HepG2 (cell line): Measurements from ENCODE around the gene ARFGEF2. TPM values are rescaled to one million over a fixed set of nuclear protein-coding genes. Genes with fewer than 3 reads are reported as not detected.
A peak's percentile ranks its signal among the peaks of the same experiment; 100 is the strongest.

Experiments
- ETV6 ChIP-seq: sonication (generic); formaldehyde crosslinking; conservative IDR thresholded peaks from 2 replicates; pipeline ENCODE4 v1.4.0; 2020; ENCODE audit warnings: missing genetic modification reagents
- IRF1 ChIP-seq: sonication (generic); formaldehyde crosslinking; IDR thresholded peaks from 2 replicates; pipeline ENCODE4 v1.4.0; 2020; ENCODE audit warnings: low read depth, mild to moderate bottlenecking, missing genetic modification reagents
- JUN ChIP-seq: sonication (generic); formaldehyde crosslinking; IDR thresholded peaks from 2 replicates; pipeline ENCODE4 v1.4.0; 2020; ENCODE audit warnings: mild to moderate bottlenecking, missing genetic modification reagents
- PHF20 ChIP-seq: sonication (generic); formaldehyde crosslinking; IDR thresholded peaks from 2 replicates; pipeline ENCODE4 v1.5.0; 2020; ENCODE audit warnings: mild to moderate bottlenecking, missing genetic modification reagents
- SNAPC4 ChIP-seq: sonication (generic); formaldehyde crosslinking; IDR thresholded peaks from 2 replicates; pipeline ENCODE4 v1.4.0; 2020; ENCODE audit warnings: mild to moderate bottlenecking, missing genetic modification reagents
- TEAD3 ChIP-seq: optimal IDR thresholded peaks from 2 replicates; pipeline ENCODE3; 2016; ENCODE audit warnings: borderline replicate concordance
- ZBTB3 ChIP-seq: sonication (generic); formaldehyde crosslinking; IDR thresholded peaks from 2 replicates; pipeline ENCODE4 v1.4.0; 2020; ENCODE audit warnings: low read depth, mild to moderate bottlenecking, moderate library complexity, missing genetic modification reagents, borderline replicate concordance
- ZNF331 ChIP-seq: sonication (generic); formaldehyde crosslinking; IDR thresholded peaks from 2 replicates; pipeline ENCODE4 v1.4.0; 2020; ENCODE audit warnings: missing genetic modification reagents
- ZNF343 ChIP-seq: sonication (generic); formaldehyde crosslinking; IDR thresholded peaks from 2 replicates; pipeline ENCODE4 v1.4.0; 2020; ENCODE audit warnings: mild to moderate bottlenecking, missing genetic modification reagents
- ZNF350 ChIP-seq: sonication (generic); formaldehyde crosslinking; IDR thresholded peaks from 2 replicates; pipeline ENCODE4 v1.4.0; 2020; ENCODE audit warnings: mild to moderate bottlenecking, low read depth, missing genetic modification reagents, borderline replicate concordance
- ZNF749 ChIP-seq: sonication (generic); formaldehyde crosslinking; IDR thresholded peaks from 2 replicates; pipeline ENCODE4 v1.8.0; 2022; ENCODE audit warnings: mild to moderate bottlenecking, missing genetic modification reagents, moderate library complexity, borderline replicate concordance
- ZNF776 ChIP-seq: sonication (generic); formaldehyde crosslinking; IDR thresholded peaks from 2 replicates; pipeline ENCODE4 v1.4.0; 2020; ENCODE audit warnings: mild to moderate bottlenecking, missing genetic modification reagents
- ZSCAN30 ChIP-seq: sonication (generic); formaldehyde crosslinking; IDR thresholded peaks from 2 replicates; pipeline ENCODE4 v1.5.0; 2020; ENCODE audit warnings: mild to moderate bottlenecking, missing genetic modification reagents
- polyA plus RNA-seq, 8 experiments: library from polyadenylated mRNA; depleted of rRNA in 3 of 8; stranded (reverse) in 7 of 8; unstranded in 1 of 8; fragments of >200 nt; fragmentation: Illumina TruSeq in 4 of 8; extraction: Trizol in 4 of 8; gene quantifications; 2 replicates each; pipeline versions ENCODE4 v1.2.1 to v1.2.3, GENCODE V29; 2011 to 2016; ENCODE audit warnings: low read depth in 4 of 8, missing spikeins in 1 of 8, mixed read lengths in 1 of 8; ENCODE audit not compliant: insufficient read depth in 1 of 8
- total RNA-seq, 5 experiments: library from RNA; depleted of rRNA; stranded (reverse); fragments of >200 nt; fragmentation: Illumina TruSeq; extraction: Trizol; gene quantifications; 2 replicates each; pipeline ENCODE4 v1.2.3, GENCODE V29; 2016; ENCODE audit warnings: low read depth in 1 of 5
- TF ChIP-seq, protein P1 (sequence below): sonication (generic); formaldehyde crosslinking; IDR thresholded peaks from 2 replicates; pipeline ENCODE4 v1.4.0; 2020; ENCODE audit warnings: missing genetic modification reagents
- TF ChIP-seq, protein P2 (sequence below), 2 experiments: sonication (generic) in 1 of 2; formaldehyde crosslinking in 1 of 2; IDR thresholded peaks; 2 replicates each; pipeline versions ENCODE4 v1.4.0 to v1.6.1; 2016 to 2020; ENCODE audit warnings: borderline replicate concordance in 1 of 2, low read depth in 1 of 2, mild to moderate bottlenecking in 1 of 2, missing genetic modification reagents in 1 of 2

ARFGEF2 gene
- total and polyA plus RNA-seq, 2 of the 13 experiments (the other 11 are each of a cell fraction or from before 2014, with no cell fraction given), result 44.0 to 60.8 TPM

DNA sequence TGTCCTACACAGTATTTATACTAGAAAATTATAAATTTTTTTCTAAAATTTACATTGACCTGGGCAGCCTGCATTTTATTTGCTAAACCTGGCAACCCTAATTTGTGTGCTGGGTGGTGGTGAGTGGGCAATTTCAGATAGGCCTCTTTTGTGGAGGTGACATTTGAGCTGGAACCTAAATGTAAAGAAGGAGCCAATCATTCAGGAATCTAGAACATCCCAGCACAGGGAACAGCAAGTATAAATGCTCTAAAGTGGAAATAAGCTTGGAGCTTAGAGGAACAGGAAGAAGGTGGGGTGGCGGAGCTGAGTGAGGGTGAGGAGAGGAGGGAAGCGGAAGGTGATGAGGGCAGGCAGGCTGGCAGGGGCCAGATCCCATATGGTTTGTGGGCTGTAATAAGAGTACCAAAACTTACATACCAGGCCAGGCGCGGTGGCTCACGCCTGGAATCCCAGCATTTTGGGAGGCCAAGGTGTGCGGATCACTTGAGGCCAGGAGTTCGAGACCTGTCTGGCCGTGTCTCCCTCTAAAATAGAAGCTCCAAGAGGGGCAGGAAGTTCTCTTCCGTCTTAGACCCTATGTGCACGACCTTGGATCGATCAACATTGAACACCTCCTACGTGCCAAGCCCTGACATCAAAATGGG lies 124.1 kb downstream of the ARFGEF2 start (continued):
- no peak; the same call in 1 of the 2 replicates for TF ChIP-seq ZNF343 (CRISPR knock-in tag)
- TF ChIP-seq, protein P1, sequence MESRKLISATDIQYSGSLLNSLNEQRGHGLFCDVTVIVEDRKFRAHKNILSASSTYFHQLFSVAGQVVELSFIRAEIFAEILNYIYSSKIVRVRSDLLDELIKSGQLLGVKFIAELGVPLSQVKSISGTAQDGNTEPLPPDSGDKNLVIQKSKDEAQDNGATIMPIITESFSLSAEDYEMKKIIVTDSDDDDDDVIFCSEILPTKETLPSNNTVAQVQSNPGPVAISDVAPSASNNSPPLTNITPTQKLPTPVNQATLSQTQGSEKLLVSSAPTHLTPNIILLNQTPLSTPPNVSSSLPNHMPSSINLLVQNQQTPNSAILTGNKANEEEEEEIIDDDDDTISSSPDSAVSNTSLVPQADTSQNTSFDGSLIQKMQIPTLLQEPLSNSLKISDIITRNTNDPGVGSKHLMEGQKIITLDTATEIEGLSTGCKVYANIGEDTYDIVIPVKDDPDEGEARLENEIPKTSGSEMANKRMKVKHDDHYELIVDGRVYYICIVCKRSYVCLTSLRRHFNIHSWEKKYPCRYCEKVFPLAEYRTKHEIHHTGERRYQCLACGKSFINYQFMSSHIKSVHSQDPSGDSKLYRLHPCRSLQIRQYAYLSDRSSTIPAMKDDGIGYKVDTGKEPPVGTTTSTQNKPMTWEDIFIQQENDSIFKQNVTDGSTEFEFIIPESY (CRISPR knock-in tag), result 0 out of 2 replicates have a peak, but pooled peaks have one; percentile 29
- TF ChIP-seq ZSCAN30 (CRISPR knock-in tag), result no peak
- TF ChIP-seq IRF1 (CRISPR knock-in tag), result no peak
- no peak for TF ChIP-seq ZNF776 (CRISPR knock-in tag)
- no peak for TF ChIP-seq ZBTB3 (CRISPR knock-in tag)
- no peak for TF ChIP-seq TEAD3 (CRISPR knock-in tag)
- no peak for TF ChIP-seq ZNF350 (CRISPR knock-in tag)
- no peak for TF ChIP-seq ETV6 (CRISPR knock-in tag)
- no peak for TF ChIP-seq ZNF749 (CRISPR knock-in tag)
- no peak for TF ChIP-seq PHF20 (CRISPR knock-in tag)
- TF ChIP-seq, protein P2, sequence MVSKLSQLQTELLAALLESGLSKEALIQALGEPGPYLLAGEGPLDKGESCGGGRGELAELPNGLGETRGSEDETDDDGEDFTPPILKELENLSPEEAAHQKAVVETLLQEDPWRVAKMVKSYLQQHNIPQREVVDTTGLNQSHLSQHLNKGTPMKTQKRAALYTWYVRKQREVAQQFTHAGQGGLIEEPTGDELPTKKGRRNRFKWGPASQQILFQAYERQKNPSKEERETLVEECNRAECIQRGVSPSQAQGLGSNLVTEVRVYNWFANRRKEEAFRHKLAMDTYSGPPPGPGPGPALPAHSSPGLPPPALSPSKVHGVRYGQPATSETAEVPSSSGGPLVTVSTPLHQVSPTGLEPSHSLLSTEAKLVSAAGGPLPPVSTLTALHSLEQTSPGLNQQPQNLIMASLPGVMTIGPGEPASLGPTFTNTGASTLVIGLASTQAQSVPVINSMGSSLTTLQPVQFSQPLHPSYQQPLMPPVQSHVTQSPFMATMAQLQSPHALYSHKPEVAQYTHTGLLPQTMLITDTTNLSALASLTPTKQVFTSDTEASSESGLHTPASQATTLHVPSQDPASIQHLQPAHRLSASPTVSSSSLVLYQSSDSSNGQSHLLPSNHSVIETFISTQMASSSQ (IDR thresholded peaks at IDR 0.05; ENCODE audit: low read depth), result no peak
- TF ChIP-seq, protein P2 (CRISPR knock-in tag; IDR thresholded peaks at IDR 0.05; ENCODE audit: borderline replicate concordance), result 0 out of 2 replicates have a peak, but pooled peaks have one; percentile 58
- TF ChIP-seq JUN, result no peak
- TF ChIP-seq SNAPC4, result peak; percentile 26; the same call in 1 of the 2 replicates
- TF ChIP-seq ZNF331 (CRISPR knock-in tag), result no peak
